GM18511 (cell line): Measurements from ENCODE around the gene ALG3.

Experiments used
- ATAC-seq: cut with Tn5 transposase; IDR thresholded peaks from one replicate; pipeline ENCODE4 v1.9.1; 2021; ENCODE audit warnings: mild to moderate bottlenecking, moderate library complexity; ENCODE audit not compliant: unreplicated experiment

ALG3 gene

DNA sequence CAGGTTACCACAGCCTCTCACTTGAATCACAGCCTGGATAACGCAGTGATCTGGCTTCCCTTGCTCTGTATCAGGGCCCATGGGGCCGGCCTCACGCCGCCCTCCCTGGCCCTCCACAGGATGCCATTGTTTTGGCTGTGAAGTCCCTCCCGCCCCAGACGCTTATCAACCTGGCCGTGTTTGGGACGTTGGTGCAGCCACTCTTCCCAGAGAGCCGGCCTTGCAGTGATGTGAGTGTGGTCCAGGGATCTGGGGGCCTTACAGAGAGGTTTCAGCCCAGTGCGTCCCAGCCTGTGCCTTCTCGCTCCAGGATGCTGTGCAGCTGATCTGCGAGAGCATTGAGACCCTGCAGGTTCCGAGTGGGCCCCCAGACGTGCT lies 12.7 kb downstream of the ALG3 start:
- no peak for ATAC-seq

DNA sequence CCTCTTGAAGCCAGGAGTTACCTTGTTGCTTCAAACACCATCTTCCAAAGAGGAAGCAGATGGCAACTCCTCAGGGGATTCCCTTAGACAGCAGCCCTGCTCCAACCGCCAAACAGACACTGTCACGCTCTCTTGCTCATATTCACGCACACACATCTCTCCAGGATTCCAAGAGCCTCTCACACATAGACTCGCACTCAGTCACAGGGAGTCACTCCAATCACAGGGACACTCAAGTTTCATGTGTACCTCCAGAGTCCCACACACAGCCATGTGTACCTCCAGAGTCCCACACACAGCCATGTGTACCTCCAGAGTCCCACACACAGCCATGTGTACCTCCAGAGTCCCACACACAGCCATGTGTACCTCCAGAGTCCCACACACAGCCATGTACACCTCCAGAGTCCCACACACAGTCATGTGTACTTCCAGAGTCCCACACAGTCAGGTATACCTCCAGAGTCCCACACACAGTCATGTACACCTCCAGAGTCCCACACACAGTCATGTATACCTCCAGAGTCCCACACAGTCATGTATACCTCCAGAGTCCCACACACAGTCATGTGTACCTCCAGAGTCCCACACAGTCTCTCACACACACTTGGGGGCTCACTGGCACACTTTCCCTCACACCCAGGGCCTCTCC lies 13.3 kb downstream of the ALG3 start:
- no peak for ATAC-seq

- ATAC-seq: no peak
These were observed 13.9 kb downstream of the ALG3 start for GRCh38 chr3:184234671-184235380.

DNA sequence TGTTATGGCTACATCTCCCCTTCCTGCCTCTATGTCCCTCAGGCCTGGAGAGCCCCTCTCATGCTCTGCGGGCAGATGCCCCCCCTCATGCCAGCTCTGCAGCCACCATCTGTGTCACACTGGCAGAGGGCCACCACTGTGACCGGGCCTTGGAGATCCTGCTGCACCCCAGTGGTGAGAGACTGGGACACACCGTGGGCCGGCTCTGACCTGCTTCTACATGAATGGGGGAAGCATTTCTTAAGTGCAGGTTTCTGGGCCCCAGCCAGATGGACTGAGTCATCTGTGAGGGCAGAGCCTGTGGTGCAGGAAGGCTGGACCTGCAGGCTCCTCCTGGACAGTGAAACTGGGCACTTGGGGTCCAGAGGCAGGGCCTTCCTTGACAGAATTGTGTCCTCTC lies 14.5 kb downstream of the ALG3 start:
- no peak for ATAC-seq

DNA sequence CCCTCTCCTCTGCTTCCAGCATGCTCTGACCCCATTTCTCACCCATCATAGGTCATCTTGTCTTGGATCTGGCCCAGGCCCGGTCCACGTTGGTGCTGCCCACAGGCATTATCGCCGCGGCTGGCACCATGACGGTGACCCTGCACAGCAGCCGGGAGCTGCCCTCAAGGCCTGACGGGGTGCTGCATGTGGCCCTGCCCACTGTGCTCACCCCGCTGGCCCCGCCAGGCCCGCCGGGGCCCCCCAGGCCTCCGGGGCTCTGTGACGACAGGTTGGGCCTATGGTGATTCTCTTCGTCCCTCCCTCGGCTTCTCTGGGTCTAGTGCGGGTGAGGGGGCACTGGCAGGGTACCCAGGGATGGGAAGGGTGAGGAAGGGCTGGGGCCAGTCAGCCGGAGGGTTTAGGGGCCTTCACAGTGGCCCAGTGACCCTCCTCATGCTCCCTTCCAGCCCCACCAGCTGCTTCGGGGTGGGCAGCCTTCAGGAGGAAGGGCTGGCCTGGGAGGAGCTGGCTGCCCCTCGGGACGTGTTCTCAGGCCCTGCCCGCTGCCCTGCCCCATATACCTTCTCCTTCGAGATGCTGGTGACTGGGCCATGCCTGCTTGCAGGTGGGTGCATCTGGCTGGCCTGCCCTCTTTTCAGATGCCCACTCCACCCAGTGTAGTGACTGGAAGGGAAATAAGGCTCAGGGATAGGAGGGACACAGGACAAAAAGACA lies 15.5 kb downstream of the ALG3 start:
- no peak for ATAC-seq

- no peak for ATAC-seq
These were observed 17.1 kb downstream of the ALG3 start for GRCh38 chr3:184231671-184232070.

DNA sequence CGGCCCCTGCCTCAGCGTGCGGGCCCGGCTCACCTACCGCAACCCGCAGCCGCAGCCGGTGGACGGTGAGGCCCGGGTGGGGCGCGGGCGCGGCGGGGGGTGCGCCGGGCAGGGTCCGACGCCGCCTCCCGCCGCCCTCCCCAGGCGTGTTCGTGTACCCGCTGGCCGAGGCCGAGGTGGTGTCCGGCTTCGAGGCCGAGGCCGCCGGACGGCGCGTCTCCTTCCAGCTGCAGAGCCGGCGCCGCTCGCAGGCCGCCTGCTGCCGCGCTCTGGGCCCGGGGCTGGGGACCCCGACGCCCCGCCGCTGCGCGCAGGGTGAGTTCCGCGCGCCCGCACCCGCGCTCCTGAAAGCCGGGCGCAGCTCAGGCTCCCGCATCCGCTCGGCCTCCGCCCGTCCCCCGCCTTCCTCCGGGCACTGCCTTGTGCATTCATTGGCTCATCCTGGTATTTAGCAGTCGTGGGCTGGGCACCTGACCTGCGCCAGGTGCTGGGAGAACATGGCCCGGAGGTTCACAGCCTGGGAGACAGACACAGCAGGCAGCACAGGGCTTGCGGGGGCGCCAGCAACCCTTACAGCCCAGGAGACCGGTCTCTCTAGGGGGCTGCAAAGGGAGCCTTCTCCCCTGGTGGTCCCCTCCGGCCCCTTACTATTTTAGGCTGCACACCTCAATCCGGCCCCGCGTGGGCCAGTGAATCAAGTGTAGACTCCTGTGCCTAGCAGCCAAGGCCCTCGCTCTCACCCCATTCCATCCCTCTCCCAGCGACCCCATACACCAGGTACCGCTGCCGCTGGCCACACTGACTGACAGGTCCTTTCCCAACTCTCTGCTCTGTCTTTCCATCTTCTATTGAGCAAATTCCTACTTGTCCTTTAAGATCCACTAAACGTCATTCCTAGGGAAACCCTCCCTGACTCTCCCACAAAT lies 17.9 kb downstream of the ALG3 start:
- no peak for ATAC-seq

DNA sequence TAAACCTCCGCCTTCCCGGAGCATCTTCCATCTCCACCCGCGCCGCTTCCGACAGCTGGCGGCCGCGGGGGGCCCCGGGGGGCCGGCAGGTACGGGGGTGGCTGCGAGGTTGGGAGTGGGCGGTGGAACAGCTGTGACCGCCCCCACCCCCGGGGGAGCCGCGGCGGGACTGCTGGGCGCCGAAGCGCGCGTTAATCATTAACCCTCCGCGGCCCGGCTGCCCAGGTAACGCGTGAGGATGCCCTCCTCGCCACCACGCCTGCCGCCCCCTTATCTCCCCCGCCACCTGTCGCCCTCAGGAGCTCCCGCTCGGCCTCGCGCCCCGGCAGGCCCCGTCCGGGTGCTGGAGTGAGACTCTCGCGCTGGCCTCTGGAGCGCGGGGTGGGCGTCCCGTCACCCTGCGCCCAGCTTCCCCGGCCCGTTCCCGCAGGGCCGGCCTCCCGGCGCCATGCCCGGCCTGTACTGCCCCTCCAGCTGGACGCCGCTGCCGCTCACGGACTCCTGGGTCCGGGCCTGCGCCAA lies 18.6 kb downstream of the ALG3 start:
- peak; percentile 39 for ATAC-seq

- ATAC-seq: peak; percentile 82
These were observed 19.2 kb downstream of the ALG3 start, which contains the start of gene VWA5B2 for GRCh38 chr3:184229394-184230080. Gene VWA5B2 (plus strand): TSS chr3:184229585. CDS start chr3:184230529, 944 bp downstream.

DNA sequence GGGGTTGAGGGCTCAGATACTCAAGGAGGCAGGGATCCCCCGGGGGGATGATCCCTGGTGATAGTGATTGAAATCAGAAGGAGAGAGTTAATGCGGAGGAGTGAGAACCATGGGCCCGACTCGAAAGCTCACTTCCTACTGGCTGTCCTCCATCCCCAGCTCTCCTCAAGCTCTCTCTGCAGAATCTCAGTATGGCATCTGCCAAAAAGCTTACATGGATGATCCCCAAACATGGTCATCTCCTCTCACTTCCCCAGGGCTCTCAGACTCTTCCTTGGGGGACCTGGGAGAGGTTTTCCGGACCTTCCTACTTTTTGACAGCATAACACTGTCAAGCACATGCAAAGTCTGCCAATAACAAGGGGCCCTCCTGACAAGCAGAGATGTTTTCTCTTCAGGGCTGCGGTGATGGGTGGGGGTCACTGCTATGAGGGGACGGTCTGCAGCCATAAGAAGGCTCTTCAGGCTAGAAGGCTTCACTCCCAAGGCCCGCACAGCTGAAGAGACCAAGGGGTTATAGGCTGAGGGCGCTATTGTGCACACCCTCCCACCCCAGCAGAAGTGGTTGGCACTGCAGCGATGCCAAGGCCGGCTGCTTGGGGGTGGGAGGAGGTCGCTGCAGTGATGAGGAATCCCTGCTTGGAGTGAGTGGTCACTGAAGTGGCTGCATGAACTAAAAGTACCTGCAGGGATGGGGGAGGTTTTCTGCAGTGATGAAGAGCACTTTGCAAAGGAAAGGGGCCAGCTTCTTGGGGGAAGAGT lies 20.2 kb downstream of the ALG3 start:
- no peak for ATAC-seq

DNA sequence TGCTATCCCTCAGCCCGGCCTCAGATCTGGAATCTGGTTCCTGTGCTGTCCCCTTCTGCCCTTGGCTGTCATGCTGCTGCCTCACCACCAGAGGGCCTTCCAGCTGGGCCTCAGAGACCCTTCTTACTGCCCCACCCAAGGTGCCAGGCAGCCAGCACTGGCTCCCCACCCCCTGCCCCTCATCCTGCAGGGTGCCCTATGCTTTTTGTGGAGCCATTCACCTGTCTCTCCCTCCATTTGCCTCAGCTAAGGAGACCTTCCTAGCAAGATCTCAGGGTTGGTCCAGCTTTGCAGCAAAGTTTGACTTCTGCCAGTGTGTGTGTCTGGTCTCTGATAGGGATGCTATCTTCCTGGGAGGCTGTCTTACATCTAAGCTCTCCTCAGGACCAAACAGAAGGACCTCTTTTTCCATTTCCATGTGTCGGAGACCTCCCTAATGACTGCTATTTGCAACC lies 21.3 kb downstream of the ALG3 start:
- ATAC-seq: peak; percentile 50

GRCh38 chr3:184223946-184224345 lies 24.8 kb downstream of the ALG3 start:
- ATAC-seq: no peak

DNA sequence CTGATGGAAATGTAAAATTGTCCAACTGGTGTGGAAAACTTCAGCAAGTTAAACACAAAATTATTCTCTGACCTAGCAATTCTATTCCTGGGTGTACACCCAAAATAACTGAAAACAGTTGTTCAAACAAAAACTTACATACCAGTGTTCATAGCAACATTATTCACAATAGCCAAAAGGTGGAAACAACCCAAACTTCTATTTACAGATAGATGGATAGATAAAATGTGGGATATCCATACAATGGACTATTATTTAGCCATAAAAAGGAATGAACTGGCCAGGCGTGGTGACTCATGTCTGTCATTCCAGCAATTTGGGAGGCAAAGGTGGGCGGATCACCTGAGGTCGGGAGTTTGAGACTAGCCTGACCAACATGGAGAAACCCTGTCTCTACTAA lies 26.2 kb downstream of the ALG3 start:
- ATAC-seq: no peak

DNA sequence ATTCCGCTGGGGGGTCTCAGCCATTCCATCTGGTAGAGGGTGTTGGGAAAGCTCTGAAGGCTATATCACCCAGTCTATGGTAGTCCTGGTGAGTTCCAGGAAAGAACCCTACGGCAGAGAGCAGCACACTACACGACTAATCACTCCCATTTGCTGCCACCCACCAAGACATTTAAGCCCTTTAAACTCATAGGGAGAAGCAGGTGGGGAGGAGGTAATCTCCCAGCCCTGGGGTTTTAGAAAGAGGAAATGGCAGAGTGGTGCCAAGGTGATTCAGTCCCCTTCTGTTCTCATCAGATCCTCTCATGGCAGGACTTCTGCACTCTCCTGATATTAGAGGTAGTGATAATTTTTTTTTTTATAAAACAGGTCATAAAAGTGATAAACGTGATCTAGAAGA lies 29.9 kb downstream of the ALG3 start:
- no peak for ATAC-seq

- ATAC-seq: no peak
These were observed 37.0 kb downstream of the ALG3 start for GRCh38 chr3:184211718-184212117.

GRCh38 chr3:184211297-184211696 lies 37.5 kb downstream of the ALG3 start:
- no peak for ATAC-seq

- no peak for ATAC-seq
These were observed 39.4 kb downstream of the ALG3 start for GRCh38 chr3:184209146-184209923.

- no peak for ATAC-seq
These were observed 45.2 kb downstream of the ALG3 start for GRCh38 chr3:184203526-184203925.

DNA sequence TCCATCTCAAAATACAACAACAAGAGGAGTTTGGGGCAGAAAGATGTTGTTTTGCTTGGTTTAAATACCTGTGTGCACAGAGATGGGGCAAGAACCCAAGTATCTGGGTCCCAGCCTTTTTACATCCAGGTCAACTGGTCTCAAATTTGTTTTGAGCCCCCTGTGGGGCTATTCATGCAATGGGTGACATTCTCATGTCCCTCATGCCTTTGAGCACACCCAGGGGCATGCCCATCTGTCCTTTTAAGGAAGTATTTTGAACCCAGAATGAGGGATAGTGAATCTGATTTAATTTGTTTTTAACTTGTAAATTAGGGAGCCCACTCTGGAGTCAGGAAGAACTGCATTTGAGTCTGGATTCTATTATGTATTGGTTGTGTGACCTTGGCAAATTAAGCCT lies 47.9 kb downstream of the ALG3 start:
- no peak for ATAC-seq
